Globus pallidus (tissue), 1 donor: ENCODE measurements around the gene DOK3.

ENCODE experiments used
- DNase-seq: peaks from one replicate; pipeline ENCODE4 v3.0.0-alpha.2; 2015; ENCODE audit warnings: low spot score

Gene DOK3

DNA sequence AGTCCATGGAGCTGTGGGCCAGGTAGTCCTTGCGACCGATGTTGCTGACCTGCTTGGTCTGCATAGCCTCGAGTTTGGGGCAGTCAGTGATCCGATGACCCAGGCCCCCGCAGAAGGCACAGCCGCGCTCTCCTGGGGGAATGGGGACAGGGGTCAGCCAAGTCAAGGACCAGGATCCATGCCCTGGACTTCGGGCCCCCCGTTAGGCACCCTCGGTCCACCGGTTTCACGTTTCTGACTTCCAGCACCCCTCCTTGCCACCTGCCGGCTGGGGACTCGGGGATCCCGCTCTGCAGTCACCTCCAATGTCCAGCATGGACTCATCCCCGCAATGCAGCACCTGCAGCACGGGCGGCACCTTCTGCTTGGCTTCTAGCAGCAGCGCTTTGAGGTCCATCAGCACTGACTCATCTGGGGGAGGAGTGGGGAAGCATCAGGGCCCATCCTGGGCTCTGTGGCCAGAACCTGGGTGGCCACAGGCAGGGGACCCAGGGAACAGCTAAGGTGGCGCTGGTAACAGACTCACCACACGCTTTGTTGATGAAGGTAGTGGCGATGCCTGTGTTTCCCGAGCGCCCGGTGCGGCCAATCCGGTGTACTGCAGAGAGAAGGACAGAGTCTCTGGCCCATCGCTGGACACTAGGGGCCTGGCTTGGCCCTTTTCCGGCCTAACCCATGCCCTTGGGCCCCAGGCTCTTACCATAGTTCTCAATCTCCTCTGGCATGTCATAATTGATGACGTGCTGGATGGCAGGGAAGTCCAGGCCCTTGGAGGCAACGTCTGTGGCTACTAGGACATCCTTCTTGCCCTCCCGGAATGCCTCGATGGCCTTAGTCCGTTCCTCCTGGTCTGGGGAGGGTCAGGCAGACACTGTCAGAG is 2.4 kb upstream of the DOK3 start:
- DNase-seq, result no peak

DNA sequence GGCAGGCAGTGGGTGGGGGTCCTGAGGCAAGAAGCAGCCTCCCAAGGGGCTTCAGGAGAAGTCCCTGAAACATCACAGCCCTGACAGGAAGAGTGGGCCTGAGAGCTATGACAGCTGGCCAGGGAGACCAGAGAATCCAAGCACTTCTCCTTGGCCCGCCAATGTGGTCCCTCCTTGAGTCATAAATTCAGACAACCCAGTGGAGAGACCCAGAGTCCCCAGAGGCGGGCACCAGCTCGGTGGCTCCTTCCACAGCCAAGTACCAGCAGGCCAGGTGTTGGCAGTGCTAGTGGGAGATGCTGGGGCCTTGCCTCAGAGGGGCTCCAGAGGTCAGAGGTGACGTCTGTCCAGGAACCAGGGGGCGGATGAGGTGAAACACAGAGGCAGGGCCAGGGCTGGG is 1.6 kb upstream of the DOK3 start:
- DNase-seq, result no peak

DNA sequence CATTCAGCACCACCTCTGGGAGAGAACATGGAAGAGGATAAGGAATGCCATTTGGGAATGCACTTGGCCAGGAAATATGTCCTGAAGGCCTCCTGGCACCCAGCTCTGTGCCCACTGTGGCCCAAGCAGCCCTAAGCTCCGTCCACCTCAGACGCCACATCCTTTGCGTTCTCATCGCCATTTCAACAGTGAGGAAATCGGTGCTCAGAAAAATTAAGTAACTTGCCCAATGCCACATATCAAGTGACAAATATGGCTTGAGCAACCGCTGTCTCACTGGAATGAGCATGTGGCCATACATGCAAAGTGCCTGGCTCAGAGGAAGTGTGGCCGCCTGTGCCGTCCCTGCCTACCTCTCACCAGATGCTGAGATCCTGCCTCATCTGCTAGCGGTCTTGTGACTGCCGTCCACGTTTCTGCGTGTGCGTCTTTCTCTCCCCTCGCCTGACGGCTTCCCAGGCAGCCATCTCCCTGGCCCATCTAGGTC is 984 bp upstream of the DOK3 start:
- DNase-seq, result no peak

DNA sequence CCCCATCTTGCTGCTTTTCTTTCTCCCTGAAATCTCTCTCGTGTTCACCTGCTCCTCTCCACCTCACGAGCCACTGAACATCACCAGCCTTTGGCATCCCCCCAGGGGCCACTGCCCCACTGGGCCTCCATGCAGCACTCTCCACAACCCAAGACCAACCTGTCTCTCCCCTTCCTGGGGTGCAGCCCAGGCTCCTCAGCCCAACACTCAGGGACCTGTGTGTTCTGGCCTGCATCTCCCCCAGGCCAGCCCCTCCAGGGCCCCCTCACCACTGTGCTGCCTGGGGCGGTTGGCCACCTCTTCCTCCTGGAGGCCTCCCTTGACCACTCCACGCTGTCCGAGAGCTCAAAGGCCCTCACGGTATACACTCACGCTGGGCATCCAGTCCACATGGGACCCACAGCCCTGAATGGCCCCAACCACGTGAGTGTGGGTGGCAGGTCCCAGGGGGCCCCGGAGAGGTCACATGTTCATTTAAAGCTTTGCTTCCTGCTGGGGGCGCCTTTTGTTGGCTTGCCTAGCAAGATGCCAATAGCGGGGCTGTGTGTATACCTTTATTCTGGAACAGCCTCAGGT is 453 bp upstream of the DOK3 start:
- DNase-seq, result no peak

DNA sequence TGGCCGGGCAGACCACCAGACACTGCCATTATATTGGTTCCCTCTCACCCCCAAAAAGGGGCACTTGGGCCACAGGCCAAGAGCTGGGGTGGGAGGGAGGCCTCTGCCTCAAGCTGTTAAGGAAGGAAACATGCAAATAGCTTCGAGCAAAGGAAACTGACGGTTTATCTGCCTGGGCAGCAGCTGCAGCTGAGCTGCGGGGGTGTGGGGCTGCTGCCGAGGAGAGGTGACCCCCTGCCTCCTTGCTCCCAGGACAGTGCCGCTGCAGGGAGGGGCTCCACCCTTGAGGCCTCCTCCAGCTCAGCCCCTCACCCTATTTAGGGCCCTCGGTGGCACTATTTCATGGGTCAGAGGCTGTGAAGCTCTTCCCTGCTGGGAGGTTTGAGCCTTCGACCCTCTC is 789 bp downstream of the DOK3 start:
- DNase-seq, result no peak

DNA sequence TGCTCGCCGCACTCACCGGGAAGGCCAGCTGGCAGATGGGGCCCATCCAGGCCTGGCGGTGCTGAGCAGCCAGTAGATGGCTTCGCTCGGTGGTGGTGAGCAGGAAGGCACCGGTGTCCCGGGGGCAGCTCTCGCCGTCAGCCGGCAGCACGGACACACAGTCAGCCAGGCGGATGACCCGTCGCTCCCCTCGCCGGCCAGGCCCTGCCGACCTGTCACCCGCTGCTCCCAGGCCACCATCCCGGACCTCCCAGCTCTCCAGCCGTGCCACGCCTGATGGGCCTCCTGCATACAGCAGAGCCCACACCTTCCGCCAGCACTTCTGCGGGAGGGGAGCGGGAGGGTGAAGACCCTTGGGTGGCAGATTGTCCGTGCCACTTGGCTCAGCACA is 1.4 kb downstream of the DOK3 start:
- DNase-seq, result no peak

DNA sequence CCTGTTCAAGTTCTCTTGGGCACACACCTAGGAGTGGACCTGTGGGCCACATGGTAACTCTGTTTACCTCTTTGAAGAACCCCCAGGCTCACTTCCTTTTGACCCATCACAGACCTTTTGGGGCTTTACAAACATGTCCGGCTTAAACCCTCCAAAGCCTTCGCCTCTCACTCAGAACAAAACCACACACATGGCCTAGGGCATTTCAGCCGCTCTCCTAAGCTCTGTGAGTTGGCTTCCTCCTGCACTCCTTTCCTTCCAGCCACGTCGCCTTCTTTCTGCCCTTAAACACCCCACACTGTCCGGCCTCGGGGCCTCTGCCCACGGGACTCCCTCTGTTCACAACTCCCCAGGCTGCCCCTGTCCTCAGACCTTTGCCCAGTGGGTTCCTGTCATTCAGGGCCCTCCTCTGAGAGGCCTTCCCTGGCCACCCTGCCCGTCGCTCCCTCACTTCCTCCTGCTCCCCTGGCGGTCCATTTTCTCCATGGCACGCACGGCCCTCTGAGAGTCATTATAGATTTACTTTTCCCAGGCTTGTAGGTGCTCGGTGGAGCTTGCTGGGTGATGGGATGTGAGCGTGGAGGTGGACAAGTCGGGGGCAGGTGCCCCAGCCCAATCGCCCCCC is 1.9 kb downstream of the DOK3 start:
- no peak for DNase-seq

DNA sequence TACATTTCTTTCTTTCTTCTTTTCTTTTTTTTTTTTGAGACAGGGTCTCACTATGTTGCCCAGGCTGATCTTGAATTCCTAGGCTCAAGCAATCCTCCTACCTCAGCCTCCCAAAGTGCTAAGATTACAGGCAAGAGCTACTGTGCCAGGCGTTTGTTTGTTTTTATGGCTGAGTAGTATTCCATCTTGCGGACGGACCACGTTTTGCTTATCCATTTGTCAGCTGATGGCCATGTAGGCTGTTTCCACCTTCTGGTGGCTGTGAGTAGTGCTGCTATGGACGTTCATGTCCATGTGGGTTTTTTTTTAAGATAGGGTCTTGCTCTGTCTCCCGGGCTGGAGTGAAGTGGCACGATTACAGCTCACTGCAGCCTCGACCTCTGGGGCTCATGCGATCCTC is 2.5 kb downstream of the DOK3 start:
- no peak for DNase-seq

DNA sequence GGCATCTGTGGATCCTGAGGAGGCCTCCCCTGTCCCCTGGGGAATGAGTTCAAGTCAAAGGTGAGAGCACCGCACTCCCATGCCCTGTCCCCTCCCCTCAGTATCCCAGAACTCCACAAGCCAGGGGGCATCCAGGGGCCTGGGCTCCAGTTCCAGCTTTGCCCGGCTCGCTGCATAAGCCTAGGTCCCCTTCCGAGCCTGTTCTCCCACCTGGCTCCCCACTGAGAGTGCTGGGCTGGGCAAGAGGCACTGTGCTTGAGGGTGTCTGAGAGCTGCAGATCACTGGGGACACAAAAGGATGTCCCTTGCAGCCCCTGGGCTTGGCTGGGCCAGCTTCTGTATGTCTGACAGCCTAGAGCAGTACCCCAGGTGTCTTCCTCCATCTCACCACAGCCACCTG is 4.6 kb downstream of the DOK3 start:
- DNase-seq, result no peak

DNA sequence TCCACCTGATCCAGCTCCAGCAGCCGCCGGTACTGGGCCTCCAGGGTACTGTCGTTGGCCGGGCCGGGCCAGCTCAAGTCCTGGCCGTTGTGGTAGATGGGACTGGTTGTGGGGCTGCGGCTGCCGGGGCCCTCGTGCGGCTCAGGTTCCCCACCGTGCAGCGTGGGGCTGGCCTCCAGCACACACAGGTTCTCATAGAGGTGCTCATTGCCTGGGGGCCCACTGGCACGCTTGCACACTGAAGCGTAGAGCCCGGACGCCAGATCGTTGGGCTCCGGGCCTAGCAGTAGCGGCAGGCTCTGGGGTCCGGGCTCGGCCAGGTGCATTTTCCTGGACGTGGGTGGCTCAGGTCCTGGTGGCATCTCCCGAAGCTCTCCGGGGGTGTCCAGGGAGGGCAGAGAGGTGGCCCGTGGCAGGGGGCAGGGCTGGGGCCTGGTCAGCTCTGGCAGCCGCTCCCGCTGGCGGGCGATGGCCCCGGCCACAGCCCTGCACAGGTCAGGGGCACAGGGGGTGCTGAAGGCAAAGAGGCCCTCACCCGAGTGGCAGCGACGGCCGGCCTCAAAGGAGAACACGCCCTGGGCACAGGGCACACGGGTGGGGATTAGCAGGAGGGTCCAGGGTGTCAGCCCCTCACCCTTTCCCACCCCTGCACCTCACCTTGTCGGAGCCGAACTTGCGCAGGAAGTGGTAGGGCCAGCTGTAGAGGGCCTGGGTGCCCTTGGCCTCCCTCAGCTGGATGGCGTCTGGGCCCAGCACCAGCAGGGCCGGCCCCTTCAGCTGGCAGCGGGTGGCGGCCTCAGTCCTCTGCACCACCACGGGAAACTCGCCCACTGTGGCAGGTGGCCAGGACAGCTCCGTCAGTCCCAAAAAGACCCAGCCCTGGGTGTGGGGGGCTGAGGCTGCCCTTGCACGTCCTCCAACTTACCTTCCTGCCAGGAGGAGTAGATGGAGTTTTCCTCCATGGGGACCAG is 5.3 kb downstream of the DOK3 start:
- no peak for DNase-seq

DNA sequence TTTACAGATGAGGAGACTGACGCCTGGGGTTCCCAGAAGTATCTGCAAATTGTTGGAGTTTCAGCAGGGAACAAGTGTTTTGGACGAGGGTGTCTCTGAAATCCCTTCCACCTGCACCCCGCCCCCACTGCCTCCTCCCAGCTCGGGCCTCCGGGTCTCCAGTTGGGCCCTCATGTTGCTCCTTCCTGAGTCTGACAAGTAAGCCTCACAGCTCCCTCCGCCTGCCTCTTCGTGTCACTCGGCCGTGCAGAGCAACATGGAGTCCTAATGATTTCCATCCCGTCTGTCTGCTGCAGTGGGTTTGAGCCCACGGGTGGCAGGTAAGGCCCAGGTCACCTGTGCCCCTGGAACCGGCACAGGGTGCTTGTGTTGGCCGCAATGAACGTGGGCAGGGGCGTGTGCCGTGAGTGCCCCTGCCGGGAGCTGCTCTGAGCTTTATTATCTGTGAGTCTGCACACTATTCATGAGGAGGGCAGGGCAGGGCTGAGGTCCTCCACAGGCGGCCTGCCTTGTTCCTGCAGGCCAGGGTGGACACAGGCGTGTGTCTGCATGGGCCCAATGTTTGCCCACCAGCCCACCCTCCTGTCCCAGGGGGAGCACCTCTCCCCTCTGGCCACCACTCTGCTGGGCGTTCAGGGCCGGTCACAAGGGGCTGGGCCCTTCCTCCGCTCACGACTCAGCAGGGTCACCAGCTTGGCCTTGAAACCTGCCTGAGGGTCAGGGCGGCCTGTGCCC is 6.1 kb downstream of the DOK3 start:
- no peak for DNase-seq

DNA sequence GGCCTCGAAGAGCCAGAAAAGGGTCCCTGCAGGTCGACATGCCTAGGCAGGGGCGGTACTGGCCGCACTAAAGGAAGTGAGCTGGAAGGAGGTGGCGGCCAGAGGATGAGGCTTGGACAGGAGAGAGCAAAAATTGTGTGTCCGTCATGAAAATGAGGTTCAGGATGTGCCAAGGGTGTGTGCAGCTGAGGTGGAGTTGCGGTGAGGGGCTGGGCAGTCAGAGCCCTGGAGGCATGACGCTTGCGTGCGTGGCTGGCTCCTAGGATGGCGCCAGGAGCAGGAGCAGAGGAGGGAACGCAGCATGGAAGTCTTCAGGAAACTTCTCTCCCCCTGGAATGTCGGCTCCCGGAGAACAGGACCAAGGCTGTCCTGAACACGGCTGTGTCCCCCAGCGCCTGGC is 6.7 kb downstream of the DOK3 start:
- DNase-seq, result no peak

DNA sequence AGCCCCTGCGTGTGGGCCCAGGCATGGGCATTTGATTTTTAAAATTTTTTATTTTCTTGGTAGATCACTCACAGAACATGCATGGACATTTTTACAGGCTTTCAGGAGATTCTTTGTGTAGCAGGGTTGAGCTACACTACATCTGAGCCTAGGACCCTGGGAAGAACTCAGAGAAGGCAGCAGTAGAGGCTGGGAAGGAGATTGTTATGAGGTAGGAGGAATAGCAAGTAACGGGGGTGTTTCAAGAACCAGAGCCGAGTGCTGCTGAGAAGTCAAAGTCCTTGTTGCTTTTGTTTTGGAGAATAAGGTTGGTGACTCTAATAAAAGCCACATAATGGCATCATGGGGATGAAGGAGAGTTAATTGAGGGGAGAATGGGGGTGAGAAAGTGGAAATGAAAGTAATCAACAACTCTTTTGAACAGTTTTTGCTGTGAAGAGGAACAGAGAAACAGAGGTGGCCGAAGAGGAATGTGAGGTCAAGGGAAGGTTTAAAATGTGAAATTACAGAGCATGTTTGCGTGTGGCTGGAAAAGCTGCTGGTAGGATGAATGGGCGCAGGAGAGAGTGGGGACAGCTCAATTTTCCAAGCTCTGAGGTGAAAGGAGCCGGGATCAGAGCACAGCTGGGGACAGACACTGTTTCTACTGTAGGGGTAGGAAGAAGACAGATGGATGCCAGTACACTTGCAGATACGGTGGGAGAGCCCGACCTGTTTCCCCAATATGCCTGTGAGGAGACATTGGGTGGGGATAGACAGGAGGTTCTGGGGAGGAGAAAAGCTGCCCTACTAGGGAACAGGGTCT is 7.5 kb downstream of the DOK3 start:
- no peak for DNase-seq

DNA sequence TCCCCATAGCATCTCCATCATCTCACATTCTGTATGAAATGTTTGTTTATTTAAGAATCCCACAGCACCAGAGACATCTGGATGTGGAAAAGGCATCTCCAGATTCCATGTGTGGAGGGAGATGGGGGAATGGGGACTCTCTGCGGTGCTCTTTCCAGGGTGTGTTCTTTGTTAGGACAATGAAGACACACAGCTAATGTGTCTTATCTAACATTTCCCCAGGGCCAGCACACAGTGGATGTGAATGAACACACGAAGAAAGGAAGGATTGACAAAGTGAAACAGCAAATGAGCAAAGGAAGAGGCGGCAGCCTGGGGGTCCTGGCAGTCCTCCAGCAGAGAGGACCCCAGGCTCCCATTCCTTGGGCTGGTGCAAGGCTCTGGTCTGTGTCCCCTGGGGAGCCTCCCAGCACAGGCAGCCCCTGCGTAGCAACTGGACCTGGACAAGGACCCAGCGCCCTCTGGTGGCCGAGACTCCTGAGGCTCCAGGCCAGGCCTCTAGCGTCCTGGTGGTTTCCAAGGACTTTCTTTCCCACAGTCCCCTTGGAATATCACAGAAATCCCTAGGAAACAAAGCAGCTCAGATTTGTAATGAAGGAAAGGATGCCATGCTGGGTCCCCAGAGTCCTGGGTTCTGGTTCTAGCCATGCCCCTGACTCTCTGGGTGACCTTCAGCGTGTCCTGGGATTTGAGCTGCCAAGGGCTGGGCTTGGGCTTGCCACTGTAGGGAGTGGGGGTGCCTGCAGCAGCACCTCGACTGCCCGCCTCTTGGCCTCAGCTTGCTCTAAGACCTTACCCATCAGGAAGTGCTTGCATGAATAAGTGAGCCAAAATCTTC is 8.7 kb downstream of the DOK3 start:
- peak; percentile 74 for DNase-seq

DNA sequence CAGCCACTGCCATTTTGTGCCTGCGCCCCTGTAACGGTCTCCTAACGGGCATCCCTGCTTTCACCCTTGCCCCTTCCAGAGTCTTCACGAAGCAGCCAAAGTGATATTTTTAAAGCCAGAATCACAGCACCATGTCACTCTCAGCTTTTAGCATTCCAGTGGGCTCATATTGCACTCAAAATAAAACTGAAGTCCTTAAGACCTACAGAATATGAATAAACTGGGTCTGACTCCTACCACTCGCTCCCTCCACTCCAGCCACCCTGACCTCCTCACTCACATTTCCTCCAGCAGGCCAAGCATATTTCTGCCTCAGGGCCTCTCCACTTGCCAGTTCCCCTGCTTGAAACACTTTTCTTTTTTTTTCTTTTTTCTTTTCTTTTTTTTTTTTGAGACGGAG is 9.8 kb downstream of the DOK3 start:
- DNase-seq, result no peak

DNA sequence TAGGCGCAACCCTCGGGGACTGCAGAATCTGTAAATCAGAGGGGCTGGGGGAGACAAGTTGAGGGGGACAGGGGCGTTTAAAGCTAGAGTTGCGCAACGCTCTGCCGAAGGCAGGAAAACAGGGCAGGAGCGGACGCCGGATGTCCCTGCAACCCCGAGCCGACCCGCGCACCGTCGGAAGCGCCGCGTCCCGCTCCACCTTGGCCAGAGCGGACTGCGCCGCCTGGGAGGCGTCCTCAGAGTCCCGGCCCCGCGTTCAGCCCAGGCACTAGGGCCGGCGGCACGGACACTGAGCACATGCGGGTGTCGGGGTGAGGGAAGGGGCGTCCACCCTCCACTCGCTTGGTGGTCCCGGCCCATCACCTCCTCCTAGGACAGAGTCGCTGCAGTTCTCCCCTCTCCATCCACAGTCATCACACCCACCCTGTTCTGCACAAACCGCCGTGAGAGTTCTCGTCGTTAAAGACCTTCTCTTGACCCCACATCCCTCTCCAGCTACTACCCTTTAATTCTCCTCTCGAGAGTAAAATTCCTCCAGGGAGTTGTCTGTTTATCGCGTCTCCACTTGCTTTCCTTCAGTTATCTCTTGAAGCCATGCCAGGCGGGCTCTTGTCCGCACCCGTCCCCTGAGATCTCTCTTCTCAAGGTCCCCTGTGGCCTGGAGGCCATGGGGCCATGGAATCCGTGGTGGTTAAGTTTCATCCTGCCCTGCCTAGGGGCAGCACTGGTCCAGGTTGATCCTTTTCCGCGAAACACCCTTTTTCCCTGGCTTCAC is 11.4 kb downstream of the DOK3 start:
- no peak for DNase-seq

DNA sequence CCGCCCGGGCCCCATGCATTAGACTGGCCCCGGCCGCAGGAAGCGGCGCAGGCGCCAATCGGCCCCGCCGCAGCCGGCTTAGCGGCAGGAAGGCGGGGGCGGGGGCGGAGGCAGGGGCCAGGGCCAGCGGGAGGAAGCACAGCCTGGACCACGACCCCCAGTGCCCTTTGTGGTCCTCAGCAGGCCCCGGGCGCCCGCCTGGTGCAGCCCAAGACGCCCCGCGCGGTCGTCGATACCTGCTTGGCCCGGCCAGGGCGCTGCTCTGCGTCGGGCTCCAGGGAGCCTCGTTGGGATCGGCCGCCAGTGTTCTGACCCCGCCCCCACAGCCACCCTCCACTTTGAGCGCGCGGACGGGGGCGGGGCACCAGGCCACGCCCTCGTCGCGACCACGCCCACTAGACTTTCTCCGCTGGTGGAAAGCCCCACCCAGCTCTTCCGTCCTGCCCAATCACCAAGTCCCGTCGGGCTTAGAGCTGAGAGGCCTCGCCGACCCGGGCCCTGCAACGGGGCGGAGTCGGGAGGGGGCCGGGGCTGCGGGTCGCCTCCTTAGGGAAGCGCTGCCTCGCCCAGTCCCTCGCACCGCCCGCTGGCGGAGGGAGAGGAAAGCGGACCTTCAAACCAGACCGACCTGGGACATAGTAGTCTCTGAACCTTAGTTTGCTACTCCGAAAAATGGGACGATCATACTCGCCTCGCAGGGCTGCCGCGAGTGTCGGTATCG is 12.2 kb downstream of the DOK3 start, which contains the start of gene PDLIM7:
PDLIM7 (minus strand) TSS at position 313 of the 721 bp plus-strand sequence. CDS start 1,092 bp downstream, outside the sequence.
- DNase-seq, result peak; percentile 72

DNA sequence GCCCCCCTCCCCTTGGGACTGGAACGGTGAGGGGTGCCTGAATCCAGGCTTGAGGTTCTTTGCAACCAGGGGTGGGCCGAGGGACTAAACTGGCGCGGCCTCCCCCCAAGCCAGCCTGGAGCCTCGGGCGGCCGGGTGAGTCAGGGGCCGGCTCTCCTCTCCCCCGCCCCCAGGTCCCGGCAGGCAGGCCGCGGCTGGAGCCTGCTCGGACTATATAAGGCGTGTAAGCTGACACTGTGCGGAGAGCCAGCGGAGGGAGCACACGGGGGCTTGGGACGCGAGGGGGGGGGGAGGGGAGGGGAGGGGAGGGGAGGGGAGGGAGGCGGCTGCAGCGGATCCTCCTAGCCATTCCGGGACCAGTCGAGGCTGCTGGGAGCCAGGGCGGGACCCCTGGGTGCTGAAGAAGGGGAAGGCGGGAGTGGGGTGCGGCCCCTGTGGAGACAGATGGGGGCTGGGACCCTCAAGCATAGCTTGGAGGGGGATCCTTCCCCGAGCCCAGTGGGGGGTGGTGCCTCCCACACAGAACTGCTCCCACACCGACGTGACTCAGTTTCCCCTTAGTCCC is 12.8 kb downstream of the DOK3 start:
- DNase-seq, result no peak
